HepG2 (cell line): ENCODE data around the gene CPSF4. TPM values are rescaled to one million over a fixed set of nuclear protein-coding genes. Genes with fewer than 3 reads are reported as not detected.

Experiments used
- CHD2 ChIP-seq: IDR thresholded peaks from 2 replicates; pipeline ENCODE4 v1.6.1; 2011; ENCODE audit warnings: low read depth, low read length, improper control_type of control experiment
- ETV5 ChIP-seq: IDR thresholded peaks from 2 replicates; pipeline ENCODE4 v1.6.1; 2018; ENCODE audit warnings: missing biosample characterization, missing genetic modification reagents, inconsistent platforms, borderline replicate concordance
- ETV6 ChIP-seq: sonication (generic); formaldehyde crosslinking; conservative IDR thresholded peaks from 2 replicates; pipeline ENCODE4 v1.4.0; 2020; ENCODE audit warnings: missing genetic modification reagents
- FOXK2 ChIP-seq: fragments of 450-650 bp; IDR thresholded peaks from 2 replicates; pipeline ENCODE4 v1.6.1; 2016
- HDAC1 ChIP-seq: sonication (generic); formaldehyde crosslinking; IDR thresholded peaks from 2 replicates; pipeline ENCODE4 v1.5.1; 2020; ENCODE audit warnings: mild to moderate bottlenecking, missing genetic modification reagents
- NFYB ChIP-seq: sonication (generic); formaldehyde crosslinking; IDR thresholded peaks from 2 replicates; pipeline ENCODE4 v1.4.0; 2020; ENCODE audit warnings: missing genetic modification reagents
- ONECUT2 ChIP-seq: sonication (generic); formaldehyde crosslinking; IDR thresholded peaks from 2 replicates; pipeline ENCODE4 v1.4.0; 2020; ENCODE audit warnings: missing genetic modification reagents
- PAF1 ChIP-seq: IDR thresholded peaks from 2 replicates; pipeline ENCODE4 v1.6.1; 2016; ENCODE audit warnings: missing genetic modification reagents, missing compliant biosample characterization
- PRDM4 ChIP-seq: sonication (generic); formaldehyde crosslinking; IDR thresholded peaks from 2 replicates; pipeline ENCODE4 v1.9.0; 2021; ENCODE audit warnings: missing genetic modification reagents, borderline replicate concordance
- SMARCC2 ChIP-seq: fragments of 450-650 bp; IDR thresholded peaks from 2 replicates; pipeline ENCODE4 v1.6.1; 2017; ENCODE audit warnings: antibody characterized with exemption, mild to moderate bottlenecking
- SNAI1 ChIP-seq: sonication (generic); formaldehyde crosslinking; IDR thresholded peaks from 2 replicates; pipeline ENCODE4 v1.5.0; 2020; ENCODE audit warnings: mild to moderate bottlenecking, missing genetic modification reagents, borderline replicate concordance
- YEATS4 ChIP-seq: sonication (generic); formaldehyde crosslinking; IDR thresholded peaks from 2 replicates; pipeline ENCODE4 v1.4.0; 2020; ENCODE audit warnings: missing genetic modification reagents, borderline replicate concordance
- ZFP41 ChIP-seq: sonication (generic); formaldehyde crosslinking; IDR thresholded peaks from 2 replicates; pipeline ENCODE4 v1.4.0; 2020; ENCODE audit warnings: mild to moderate bottlenecking, missing genetic modification reagents, borderline replicate concordance
- ZNF207 ChIP-seq: fragments of 450-650 bp; IDR thresholded peaks from 2 replicates; pipeline ENCODE4 v1.6.1; 2016; ENCODE audit warnings: antibody characterized with exemption, borderline replicate concordance
- ZNF530 ChIP-seq: sonication (generic); formaldehyde crosslinking; IDR thresholded peaks from 2 replicates; pipeline ENCODE4 v1.5.0; 2020; ENCODE audit warnings: low read depth, mild to moderate bottlenecking, missing genetic modification reagents
- ZNF543 ChIP-seq: sonication (generic); formaldehyde crosslinking; IDR thresholded peaks from 2 replicates; pipeline ENCODE4 v1.4.0; 2020; ENCODE audit warnings: mild to moderate bottlenecking, missing genetic modification reagents
- ZNF576 ChIP-seq: sonication (generic); formaldehyde crosslinking; IDR thresholded peaks from 2 replicates; pipeline ENCODE4 v1.4.0; 2020; ENCODE audit warnings: mild to moderate bottlenecking, missing genetic modification reagents
- ZNF607 ChIP-seq: sonication (generic); formaldehyde crosslinking; IDR thresholded peaks from 2 replicates; pipeline ENCODE4 v1.5.1; 2020; ENCODE audit warnings: missing genetic modification reagents, mild to moderate bottlenecking, borderline replicate concordance
- ZNF609 ChIP-seq: sonication (generic); formaldehyde crosslinking; IDR thresholded peaks from 2 replicates; pipeline ENCODE4 v1.4.0; 2020; ENCODE audit warnings: mild to moderate bottlenecking, missing genetic modification reagents, borderline replicate concordance
- ZNF724P ChIP-seq: sonication (generic); formaldehyde crosslinking; IDR thresholded peaks from 2 replicates; pipeline ENCODE4 v1.8.0; 2022; ENCODE audit warnings: missing genetic modification reagents, borderline replicate concordance
- polyA plus RNA-seq, 8 experiments: library from polyadenylated mRNA; depleted of rRNA in 3 of 8; stranded (reverse) in 7 of 8; unstranded in 1 of 8; fragments of >200 nt; fragmentation: Illumina TruSeq in 4 of 8; extraction: Trizol in 4 of 8; gene quantifications; 2 replicates each; pipeline versions ENCODE4 v1.2.1 to v1.2.3, GENCODE V29; 2011 to 2016; ENCODE audit warnings: low read depth in 4 of 8, missing spikeins in 1 of 8, mixed read lengths in 1 of 8; ENCODE audit not compliant: insufficient read depth in 1 of 8
- total RNA-seq, 5 experiments: library from RNA; depleted of rRNA; stranded (reverse); fragments of >200 nt; fragmentation: Illumina TruSeq; extraction: Trizol; gene quantifications; 2 replicates each; pipeline ENCODE4 v1.2.3, GENCODE V29; 2016; ENCODE audit warnings: low read depth in 1 of 5

CPSF4 gene
- total and polyA plus RNA-seq, 2 of the 13 experiments (the other 11 are each of a cell fraction or from before 2014, with no cell fraction given): 34.1 to 49.6 TPM

- TF ChIP-seq ZNF609 (CRISPR knock-in tag) (no peak), ZNF207 (no peak), YEATS4 (CRISPR knock-in tag) (peak; percentile 43), ETV6 (no peak), ZNF543 (CRISPR knock-in tag) (peak; percentile 32; the same call in 1 of the 2 replicates), ZNF576 (CRISPR knock-in tag) (no peak), FOXK2 (no peak), ZFP41 (CRISPR knock-in tag) (no peak), PAF1 (CRISPR knock-in tag) (no peak), ETV5 (CRISPR knock-in tag) (peak; percentile 75), ONECUT2 (no peak), ZNF530 (CRISPR knock-in tag) (no peak), PRDM4 (no peak), CHD2 (peak; percentile 87), SMARCC2 (no peak), HDAC1 (CRISPR knock-in tag) (peak; percentile 94), SNAI1 (CRISPR knock-in tag) (no peak), ZNF607 (CRISPR knock-in tag) (peak; percentile 59; the same call in 1 of the 2 replicates), ZNF724P (CRISPR knock-in tag) (no peak), NFYB (CRISPR knock-in tag) (peak; percentile 91)
Observed at GRCh38 chr7:99504603-99505323, 66.0 kb downstream of the CPSF4 start, which contains the start of gene ZKSCAN5 (continued).
